H9 (cell line): ENCODE results near the gene KIRREL3. TPM values are rescaled to one million over a fixed set of nuclear protein-coding genes. Genes with fewer than 3 reads are reported as not detected.

Source experiments
- DNase-seq: peaks from one replicate; pipeline ENCODE4 v3.0.0-alpha.2; 2017
- H2AFZ ChIP-seq: one replicate; pipeline ENCODE4 v1.6.1; 2013; ENCODE audit warnings: mild to moderate bottlenecking, low read length, control low read depth, moderate library complexity
- H2AK5ac ChIP-seq: 2 replicates; pipeline ENCODE4 v1.6.1; 2013; ENCODE audit warnings: low read length, control low read depth, mixed read lengths; ENCODE audit not compliant: insufficient read length
- H2BK120ac ChIP-seq: one replicate; pipeline ENCODE4 v1.6.1; 2013; ENCODE audit warnings: low read depth, mild to moderate bottlenecking, low read length, control low read depth, inconsistent platforms; ENCODE audit not compliant: poor library complexity, severe bottlenecking
- H2BK12ac ChIP-seq: 2 replicates; pipeline ENCODE4 v1.6.1; 2013; ENCODE audit warnings: low read length, control low read depth, mixed read lengths, low read depth; ENCODE audit not compliant: insufficient read length
- H2BK15ac ChIP-seq: 2 replicates; pipeline ENCODE4 v1.6.1; 2013; ENCODE audit warnings: low read depth, low read length, control low read depth
- H2BK20ac ChIP-seq: one replicate; pipeline ENCODE4 v1.6.1; 2013; ENCODE audit warnings: low read depth, mild to moderate bottlenecking, low read length, control low read depth, inconsistent platforms; ENCODE audit not compliant: poor library complexity, severe bottlenecking
- H2BK5ac ChIP-seq: 2 replicates; pipeline ENCODE4 v1.6.1; 2013; ENCODE audit warnings: low read length, control low read depth, mixed read lengths; ENCODE audit not compliant: insufficient read length
- H3K14ac ChIP-seq: 2 replicates; pipeline ENCODE4 v1.6.1; 2013; ENCODE audit warnings: low read length, control low read depth; ENCODE audit not compliant: insufficient read depth
- H3K18ac ChIP-seq: 2 replicates; pipeline ENCODE4 v1.6.1; 2013; ENCODE audit warnings: low read depth, mild to moderate bottlenecking, mixed read lengths, low read length, control low read depth; ENCODE audit not compliant: insufficient read length
- H3K23ac ChIP-seq: 2 replicates; pipeline ENCODE4 v1.6.1; 2013; ENCODE audit warnings: low read length, control low read depth, mixed read lengths, low read depth; ENCODE audit not compliant: insufficient read length
- H3K23me2 ChIP-seq: 2 replicates; pipeline ENCODE4 v1.6.1; 2013; ENCODE audit warnings: low read depth, mild to moderate bottlenecking, mixed read lengths, low read length, control low read depth; ENCODE audit not compliant: insufficient read length, poor library complexity, severe bottlenecking
- H3K27ac ChIP-seq: 2 replicates; pipeline ENCODE4 v1.5.1; 2013; ENCODE audit warnings: low read length, control low read depth, mixed read lengths, low read depth; ENCODE audit not compliant: insufficient read length
- H3K27me3 ChIP-seq: 2 replicates; pipeline ENCODE4 v1.6.1; 2013; ENCODE audit warnings: low read length, control low read depth, inconsistent platforms; ENCODE audit not compliant: insufficient read depth
- H3K4ac ChIP-seq: 2 replicates; pipeline ENCODE4 v1.6.1; 2013; ENCODE audit warnings: low read depth, mild to moderate bottlenecking, control low read depth, inconsistent platforms, low read length, moderate library complexity
- H3K4me1 ChIP-seq: 2 replicates; pipeline ENCODE4 v1.6.1; 2013; ENCODE audit warnings: low read length, control low read depth, inconsistent platforms; ENCODE audit not compliant: insufficient read depth
- H3K4me2 ChIP-seq: 2 replicates; pipeline ENCODE4 v1.6.1; 2013; ENCODE audit warnings: low read length, control low read depth, mixed read lengths; ENCODE audit not compliant: insufficient read length, insufficient read depth
- H3K56ac ChIP-seq: 2 replicates; pipeline ENCODE4 v1.6.1; 2013; ENCODE audit warnings: low read depth, mild to moderate bottlenecking, mixed read lengths, low read length, control low read depth; ENCODE audit not compliant: insufficient read length
- H3K79me1 ChIP-seq: 2 replicates; pipeline ENCODE4 v1.6.1; 2013; ENCODE audit warnings: low read depth, mild to moderate bottlenecking, moderate library complexity, low read length, control low read depth, inconsistent platforms; ENCODE audit not compliant: insufficient read depth, poor library complexity, severe bottlenecking
- H3K79me2 ChIP-seq: 2 replicates; pipeline ENCODE4 v1.6.1; 2013; ENCODE audit warnings: low read length, control low read depth, inconsistent platforms; ENCODE audit not compliant: insufficient read depth
- H3K9ac ChIP-seq: 2 replicates; pipeline ENCODE4 v1.6.1; 2013; ENCODE audit warnings: low read length, control low read depth, mixed read lengths; ENCODE audit not compliant: insufficient read length; ENCODE audit errors: extremely low read depth
- H3K9me3 ChIP-seq: one replicate; pipeline ENCODE4 v1.6.1; 2013; ENCODE audit warnings: low read depth, low read length, inconsistent platforms; ENCODE audit not compliant: control insufficient read depth
- H3T11ph ChIP-seq: one replicate; pipeline ENCODE4 v1.6.1; 2013; ENCODE audit warnings: mild to moderate bottlenecking, low read length, control low read depth, inconsistent platforms
- H4K20me1 ChIP-seq: one replicate; pipeline ENCODE4 v1.6.1; 2013; ENCODE audit not compliant: control insufficient read depth, insufficient read length, insufficient read depth
- H4K5ac ChIP-seq: 2 replicates; pipeline ENCODE4 v1.6.1; 2013; ENCODE audit warnings: low read depth, mild to moderate bottlenecking, mixed read lengths, low read length, control low read depth; ENCODE audit not compliant: insufficient read length
- H4K8ac ChIP-seq: replicated peaks from 2 replicates; pipeline ENCODE4 v1.6.1; 2013; ENCODE audit warnings: low read length, control low read depth, mixed read lengths, low read depth; ENCODE audit not compliant: insufficient read length
- H4K91ac ChIP-seq: 2 replicates; pipeline ENCODE4 v1.6.1; 2013; ENCODE audit warnings: low read depth, mild to moderate bottlenecking, moderate library complexity, mixed read lengths, low read length, control low read depth; ENCODE audit not compliant: insufficient read length
- H3K27ac Mint-ChIP-seq, 3 experiments: 2 replicates in 2 of 3; 3 replicates in 1 of 3; pipeline ENCODE4 v1.8.0; 2020 to 2021; ENCODE audit warnings: mixed read lengths in 3 of 3, mild to moderate bottlenecking in 1 of 3, moderate library complexity in 1 of 3
- H3K27me3 Mint-ChIP-seq: 2 replicates; pipeline ENCODE4 v1.8.0; 2021; ENCODE audit warnings: low read depth, mild to moderate bottlenecking, moderate library complexity, mixed read lengths
- H3K36me3 Mint-ChIP-seq, 3 experiments: 2 replicates in 2 of 3; 3 replicates in 1 of 3; pipeline ENCODE4 v1.8.0; 2020 to 2021; ENCODE audit warnings: low read depth in 3 of 3, mixed read lengths in 3 of 3; ENCODE audit not compliant: insufficient read depth in 1 of 3
- H3K4me1 Mint-ChIP-seq, 2 experiments: 2 replicates each; pipeline ENCODE4 v1.8.0; 2020; ENCODE audit warnings: mixed read lengths in 2 of 2
- H3K4me3 Mint-ChIP-seq, 2 experiments: 2 replicates in 1 of 2; 3 replicates in 1 of 2; pipeline ENCODE4 v1.8.0; 2020 to 2021; ENCODE audit warnings: mild to moderate bottlenecking in 2 of 2, mixed read lengths in 2 of 2, moderate library complexity in 1 of 2
- H3K9me3 Mint-ChIP-seq, 2 experiments: 2 replicates in 1 of 2; 3 replicates in 1 of 2; pipeline ENCODE4 v1.8.0; 2020; ENCODE audit warnings: mild to moderate bottlenecking in 2 of 2, mixed read lengths in 2 of 2, moderate library complexity in 1 of 2
- WGBS: extraction: QIAGEN DNeasy Blood & Tissue Kit; methylation state at CpG from one replicate; pipeline ENCODE4 v1.1.7; 2013; ENCODE audit warnings: missing lambda C conversion rate, low lambda C conversion rate, mixed read lengths; ENCODE audit not compliant: insufficient read length; ENCODE audit errors: extremely low coverage; 5-methylcytosine and 5-hydroxymethylcytosine counted together
- total RNA-seq: library from RNA; stranded (reverse); gene quantifications from 2 replicates; pipeline ENCODE4 v1.2.1, GENCODE V29; 2021
- TF ChIP-seq, protein P1 (sequence below): fragments of 200-600 bp; sonication (generic); conservative IDR thresholded peaks from 3 replicates; pipeline ENCODE4 v1.8.0; 2021; ENCODE audit warnings: antibody characterized with exemption, mild to moderate bottlenecking

KIRREL3 gene
- total RNA-seq, 1 experiment from 2014 or later, result 0.17 TPM

DNA sequence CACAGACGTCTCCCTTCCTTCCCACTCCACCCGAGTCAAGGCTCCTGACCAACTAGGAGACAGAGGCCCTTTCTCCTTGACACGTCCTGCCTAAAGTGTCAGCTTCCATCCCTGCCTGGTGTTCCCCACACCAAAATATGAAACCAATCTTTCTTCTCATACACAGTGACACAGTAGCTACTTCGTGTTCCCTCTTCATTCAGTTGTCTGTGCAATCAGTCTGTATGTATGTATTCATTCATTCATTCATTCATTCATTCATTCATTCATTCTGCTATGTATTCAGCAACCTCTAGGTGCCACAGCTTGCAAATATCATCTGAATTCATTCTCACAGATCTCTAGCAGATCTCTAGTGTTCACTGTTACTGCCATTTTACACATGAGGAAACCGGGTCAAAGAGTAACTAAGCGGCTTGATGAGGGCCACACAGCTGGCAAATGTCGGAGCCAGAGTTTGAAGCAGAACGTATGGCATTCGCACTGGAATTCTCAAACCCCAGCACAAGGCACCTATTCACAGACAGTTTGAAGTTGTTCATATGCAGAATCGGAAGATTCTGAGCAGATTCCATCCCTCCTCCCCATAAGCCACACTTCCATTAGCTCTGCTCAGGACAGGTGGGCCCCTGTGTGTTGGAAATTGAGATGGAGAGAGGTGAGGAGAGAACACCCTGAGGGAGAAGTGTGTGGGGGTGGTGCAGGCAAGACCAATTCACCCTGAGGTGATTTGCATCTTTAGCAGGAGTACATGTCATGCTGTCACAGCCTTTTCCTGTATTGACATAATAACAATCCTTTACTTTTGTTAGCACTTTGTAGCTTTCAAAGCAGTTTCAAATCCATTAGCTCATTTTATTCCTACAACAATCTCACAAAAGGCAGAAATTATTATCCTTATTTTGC is 369.4 kb downstream of the KIRREL3 start:
- WGBS, result no CpG with 5 or more reads among the region's 10 CpGs
- Histone ChIP-seq H3K9me3 (no peaks in the 10 kb centered on the region), H4K8ac (no peak overlapping the region), H3K56ac (no peak overlapping the region), H2BK12ac (no peak overlapping the region), H2BK20ac (no peak overlapping the region), H3K27ac (no peak overlapping the region), H3K4me1 (no peaks in the 10 kb centered on the region; the same call in 1 of the 2 replicates), H2BK15ac (no peak overlapping the region), H3K4me2 (no peak overlapping the region), H3K18ac (no peak overlapping the region), H3K14ac (no peak overlapping the region), H3K79me2 (no peaks in the 10 kb centered on the region), H3K9ac (no peak overlapping the region), H2BK120ac (no peak overlapping the region), H3K27me3 (no peaks in the 10 kb centered on the region), H3K79me1 (no peaks in the 10 kb centered on the region), H3K23me2 (no peaks in the 10 kb centered on the region), H2BK5ac (no peak overlapping the region), H3K23ac (no peak overlapping the region), H4K91ac (no peak overlapping the region), H2AK5ac (no peak overlapping the region), H2AFZ (no peak overlapping the region), H3T11ph (no peak overlapping the region), H3K4ac (no peak overlapping the region), H4K5ac (no peak overlapping the region), H4K20me1 (no peaks in the 10 kb centered on the region)
- Mint-ChIP-seq H3K4me3 (no peak overlapping the region), H3K27me3 (no peaks in the 10 kb centered on the region; the same call in none of the 2 replicates), H3K9me3 (no peaks in the 10 kb centered on the region), H3K4me1 (peaks cover 33 to 40% of the 10 kb centered on the region in 2 experiments), H3K36me3 (no peaks in the 10 kb centered on the region; a peak in 1 of 7 replicates), H3K27ac (no peak overlapping the region)
- no peak for DNase-seq
- TF ChIP-seq, protein P1, sequence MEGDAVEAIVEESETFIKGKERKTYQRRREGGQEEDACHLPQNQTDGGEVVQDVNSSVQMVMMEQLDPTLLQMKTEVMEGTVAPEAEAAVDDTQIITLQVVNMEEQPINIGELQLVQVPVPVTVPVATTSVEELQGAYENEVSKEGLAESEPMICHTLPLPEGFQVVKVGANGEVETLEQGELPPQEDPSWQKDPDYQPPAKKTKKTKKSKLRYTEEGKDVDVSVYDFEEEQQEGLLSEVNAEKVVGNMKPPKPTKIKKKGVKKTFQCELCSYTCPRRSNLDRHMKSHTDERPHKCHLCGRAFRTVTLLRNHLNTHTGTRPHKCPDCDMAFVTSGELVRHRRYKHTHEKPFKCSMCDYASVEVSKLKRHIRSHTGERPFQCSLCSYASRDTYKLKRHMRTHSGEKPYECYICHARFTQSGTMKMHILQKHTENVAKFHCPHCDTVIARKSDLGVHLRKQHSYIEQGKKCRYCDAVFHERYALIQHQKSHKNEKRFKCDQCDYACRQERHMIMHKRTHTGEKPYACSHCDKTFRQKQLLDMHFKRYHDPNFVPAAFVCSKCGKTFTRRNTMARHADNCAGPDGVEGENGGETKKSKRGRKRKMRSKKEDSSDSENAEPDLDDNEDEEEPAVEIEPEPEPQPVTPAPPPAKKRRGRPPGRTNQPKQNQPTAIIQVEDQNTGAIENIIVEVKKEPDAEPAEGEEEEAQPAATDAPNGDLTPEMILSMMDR, result no peak
